ENCODE measurements around the gene GPR34. TPM values are rescaled to one million over a fixed set of nuclear protein-coding genes. Genes with fewer than 3 reads are reported as not detected.
"Not testable (repeated sequence)": the region's sequence is repeated elsewhere in the genome, so short reads cannot be mapped to it uniquely, and the experiment has no call there.

Gene GPR34
- total RNA-seq, 2 donors from 2014 or later = 4.6 to 8.2 TPM

- Histone ChIP-seq H3K4me1 (replicated peaks) (no peaks in the 10 kb centered on the region), H3K36me3 (no peaks in the 10 kb centered on the region), H3K4me3 (no peak overlapping the region), H3K9me3 (no peaks in the 10 kb centered on the region), H3K27ac (no peak overlapping the region), H3K27me3 (replicated peaks; ENCODE audit: insufficient read depth) (no peaks in the 10 kb centered on the region)
- no peak for DNase-seq (ENCODE audit: low spot score)
- TF ChIP-seq POLR2AphosphoS5 (IDR thresholded peaks at IDR 0.05) (no peak), CTCF (IDR thresholded peaks at IDR 0.05) (no peak), POLR2A (IDR thresholded peaks at IDR 0.05) (no peak)
- intact Hi-C loops (cut with DNase I) = no loop called here
- 90% methylated on average over 5 of the region's 5 CpGs for WGBS
These were observed 22.4 kb downstream of the GPR34 start for GRCh38 chrX:41711021-41711667.

GRCh38 chrX:41716222-41716621 is 27.4 kb downstream of the GPR34 start:
- Histone ChIP-seq H3K27me3 (replicated peaks; ENCODE audit: insufficient read depth) (no peaks in the 10 kb centered on the region), H3K9me3 (no peaks in the 10 kb centered on the region), H3K4me1 (replicated peaks) (no peaks in the 10 kb centered on the region), H3K36me3 (no peaks in the 10 kb centered on the region), H3K4me3 (no peak overlapping the region), H3K27ac (no peak overlapping the region)
- TF ChIP-seq POLR2A (IDR thresholded peaks at IDR 0.05) (no peak), POLR2AphosphoS5 (IDR thresholded peaks at IDR 0.05) (no peak), CTCF (IDR thresholded peaks at IDR 0.05) (no peak)
- intact Hi-C loops (cut with DNase I) = no loop called here
- DNase-seq (ENCODE audit: low spot score) = no peak
- WGBS = 73% methylated on average over 5 of the region's 5 CpGs

GRCh38 chrX:41716767-41717473 is 28.1 kb downstream of the GPR34 start:
- intact Hi-C loops (cut with DNase I) = no loop called here
- no peak overlapping the region for H3K27ac ChIP-seq
- H3K4me3 ChIP-seq = no peak overlapping the region
- H3K9me3 ChIP-seq = no peaks in the 10 kb centered on the region
- no peak for DNase-seq (ENCODE audit: low spot score)
- H3K36me3 ChIP-seq = no peaks in the 10 kb centered on the region
- H3K27me3 ChIP-seq (replicated peaks; ENCODE audit: insufficient read depth) = no peaks in the 10 kb centered on the region
- WGBS = 76% methylated on average over 12 of the region's 12 CpGs
- no peak for TF ChIP-seq POLR2A (IDR thresholded peaks at IDR 0.05)
- TF ChIP-seq POLR2AphosphoS5 (IDR thresholded peaks at IDR 0.05) = no peak
- no peak for TF ChIP-seq CTCF (IDR thresholded peaks at IDR 0.05)
- no peaks in the 10 kb centered on the region for H3K4me1 ChIP-seq (replicated peaks)

GRCh38 chrX:41718481-41719235 is 29.9 kb downstream of the GPR34 start:
- Histone ChIP-seq H3K27ac (no peak overlapping the region), H3K9me3 (no peaks in the 10 kb centered on the region)
- intact Hi-C loops (cut with DNase I) = no loop called here

GRCh38 chrX:41719610-41720009 is 30.8 kb downstream of the GPR34 start:
- DNase-seq (ENCODE audit: low spot score); H3K27me3 ChIP-seq (replicated peaks; ENCODE audit: insufficient read depth); intact Hi-C loops (cut with DNase I); H3K4me3 ChIP-seq; H3K36me3 ChIP-seq; H3K9me3 ChIP-seq; H3K27ac ChIP-seq; H3K4me1 ChIP-seq (replicated peaks): not testable (repeated sequence)
- 86% methylated on average over 6 of the region's 6 CpGs for WGBS

More at GRCh38 chrX:41718481-41719235, 29.9 kb downstream of the GPR34 start:
- Histone ChIP-seq H3K4me3 (no peak overlapping the region), H3K27me3 (replicated peaks; ENCODE audit: insufficient read depth) (no peaks in the 10 kb centered on the region), H3K4me1 (replicated peaks) (no peaks in the 10 kb centered on the region), H3K36me3 (no peaks in the 10 kb centered on the region)
- WGBS = 84% methylated on average over 4 of the region's 4 CpGs
- TF ChIP-seq CTCF (IDR thresholded peaks at IDR 0.05) (no peak), POLR2AphosphoS5 (IDR thresholded peaks at IDR 0.05) (no peak), POLR2A (IDR thresholded peaks at IDR 0.05) (no peak)
- no peak for DNase-seq (ENCODE audit: low spot score)

Data from prostate gland (tissue), 2 donors.